ENCODE measurements around the gene MUC15. TPM values are rescaled to one million over a fixed set of nuclear protein-coding genes. Genes with fewer than 3 reads are reported as not detected.
"Not testable (repeated sequence)": the region's sequence is repeated elsewhere in the genome, so short reads cannot be mapped to it uniquely, and the experiment has no call there.

Gene MUC15
- total and polyA plus RNA-seq, 10 donors = not detected

DNA sequence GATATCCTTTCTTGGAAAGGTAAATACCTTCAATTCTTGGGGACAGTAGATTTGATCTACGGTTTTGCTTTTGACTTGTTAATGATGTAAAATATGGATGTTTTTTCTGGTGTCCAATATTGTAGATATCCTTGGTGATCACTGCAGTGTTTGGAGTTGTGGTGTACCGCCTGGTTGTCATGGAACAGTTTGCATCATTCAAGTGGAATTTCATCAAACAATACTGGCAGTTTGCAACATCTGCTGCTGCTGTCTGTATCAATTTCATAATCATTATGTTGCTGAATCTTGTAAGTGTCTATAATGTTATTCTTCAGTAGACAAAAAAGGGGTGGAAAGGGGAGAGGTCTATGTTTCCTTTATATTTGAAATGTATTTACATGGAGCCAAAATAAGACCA is 27.4 kb upstream of the MUC15 start:
- 73 to 85% (median 79%) methylated on average over 2 of the region's 2 CpGs for WGBS, 5 donors
- TF ChIP-seq POLR2A (IDR thresholded peaks at IDR 0.05) (no peak), POLR2AphosphoS5 (IDR thresholded peaks at IDR 0.05) (no peak)
- TF ChIP-seq, protein P1, sequence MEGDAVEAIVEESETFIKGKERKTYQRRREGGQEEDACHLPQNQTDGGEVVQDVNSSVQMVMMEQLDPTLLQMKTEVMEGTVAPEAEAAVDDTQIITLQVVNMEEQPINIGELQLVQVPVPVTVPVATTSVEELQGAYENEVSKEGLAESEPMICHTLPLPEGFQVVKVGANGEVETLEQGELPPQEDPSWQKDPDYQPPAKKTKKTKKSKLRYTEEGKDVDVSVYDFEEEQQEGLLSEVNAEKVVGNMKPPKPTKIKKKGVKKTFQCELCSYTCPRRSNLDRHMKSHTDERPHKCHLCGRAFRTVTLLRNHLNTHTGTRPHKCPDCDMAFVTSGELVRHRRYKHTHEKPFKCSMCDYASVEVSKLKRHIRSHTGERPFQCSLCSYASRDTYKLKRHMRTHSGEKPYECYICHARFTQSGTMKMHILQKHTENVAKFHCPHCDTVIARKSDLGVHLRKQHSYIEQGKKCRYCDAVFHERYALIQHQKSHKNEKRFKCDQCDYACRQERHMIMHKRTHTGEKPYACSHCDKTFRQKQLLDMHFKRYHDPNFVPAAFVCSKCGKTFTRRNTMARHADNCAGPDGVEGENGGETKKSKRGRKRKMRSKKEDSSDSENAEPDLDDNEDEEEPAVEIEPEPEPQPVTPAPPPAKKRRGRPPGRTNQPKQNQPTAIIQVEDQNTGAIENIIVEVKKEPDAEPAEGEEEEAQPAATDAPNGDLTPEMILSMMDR (IDR thresholded peaks at IDR 0.05 in 8 of 11, conservative IDR thresholded peaks at IDR 0.05 in 3 of 11) = no peak
- peaks cover 0 to 10% (median 0%) of the 10 kb centered on the region in 8 donors for H3K9me3 ChIP-seq
- no peaks in the 10 kb centered on the region for H3K27me3 ChIP-seq (replicated peaks in 1 of 7)
- H3K27ac ChIP-seq = no peak overlapping the region
- DNase-seq = no peak
- no peaks in the 10 kb centered on the region for H3K4me1 ChIP-seq
- intact Hi-C loops (cut with DNase I; ENCODE audit: low total_unique reads) = no loop called here
- H3K36me3 ChIP-seq = no peaks in the 10 kb centered on the region
- no peak overlapping the region for H3K4me3 ChIP-seq

DNA sequence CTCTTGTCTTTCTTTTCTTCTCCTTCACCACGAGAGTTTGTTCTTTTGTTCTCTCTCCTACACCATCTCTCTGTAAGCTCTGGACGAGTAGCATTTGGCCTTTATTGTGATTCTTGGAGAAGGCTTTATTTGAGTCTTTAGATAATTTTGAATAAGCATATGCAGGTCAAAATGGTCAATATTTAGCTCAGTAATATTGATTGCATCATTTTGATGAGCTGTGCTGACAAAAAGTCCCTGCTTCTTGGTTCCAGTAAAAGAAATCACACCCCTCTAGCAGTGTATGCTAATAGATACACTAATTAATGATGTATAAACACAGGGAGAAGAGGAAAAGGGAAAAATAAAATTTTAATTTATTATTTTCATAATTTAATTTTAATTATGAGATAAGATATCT is 25.8 kb upstream of the MUC15 start:
- TF ChIP-seq, protein P1 (IDR thresholded peaks at IDR 0.05 in 8 of 11, conservative IDR thresholded peaks at IDR 0.05 in 3 of 11) = no peak
- TF ChIP-seq POLR2A (IDR thresholded peaks at IDR 0.05) = no peak
- TF ChIP-seq POLR2AphosphoS5 (IDR thresholded peaks at IDR 0.05) = no peak

DNA sequence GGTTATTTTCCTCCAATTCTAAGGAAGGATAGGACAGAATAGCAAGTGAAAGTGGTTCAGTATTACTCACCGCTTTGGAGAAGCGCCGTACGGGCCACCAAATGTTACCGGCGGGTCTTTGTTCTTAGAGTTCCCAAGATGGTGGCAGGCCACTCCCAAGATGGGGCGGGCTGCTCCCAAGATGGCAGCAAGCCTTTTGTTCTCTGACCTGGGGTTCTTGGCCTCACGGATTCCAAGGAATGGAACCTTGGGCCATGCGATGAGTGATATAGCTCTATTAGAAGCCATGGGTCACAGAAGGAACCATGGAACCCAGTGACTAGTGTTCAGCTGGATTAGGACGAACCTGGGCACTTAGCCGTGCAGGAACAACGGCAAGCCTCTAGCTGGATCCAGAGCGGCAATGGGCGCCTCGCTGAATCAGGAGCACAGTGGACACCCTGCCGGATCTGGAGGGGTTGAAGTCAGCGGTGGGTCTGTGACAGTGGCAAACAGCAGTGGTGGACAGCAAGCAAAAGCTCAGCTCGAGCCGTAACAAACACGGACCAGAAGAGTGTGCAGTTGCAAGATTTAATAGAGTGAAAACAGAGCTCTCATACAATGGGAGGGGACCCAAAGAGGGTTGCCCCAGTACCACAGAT is 25.1 kb upstream of the MUC15 start:
- H3K27me3 ChIP-seq (replicated peaks in 1 of 7); H3K36me3 ChIP-seq; DNase-seq; H3K9me3 ChIP-seq; H3K4me1 ChIP-seq; H3K27ac ChIP-seq; intact Hi-C loops (cut with DNase I; ENCODE audit: low total_unique reads); H3K4me3 ChIP-seq: not testable (repeated sequence)
- 90 to 95% (median 94%) methylated on average over 20 of the region's 20 CpGs for WGBS, 5 donors

More for the DNA sequence above, 25.8 kb upstream of the MUC15 start:
- WGBS, 5 donors = 65 to 81% (median 78%) methylated on average over 2 of the region's 2 CpGs
- no peaks in the 10 kb centered on the region for H3K27me3 ChIP-seq (replicated peaks in 1 of 7)
- H3K9me3 ChIP-seq = no peaks in the 10 kb centered on the region
- no peaks in the 10 kb centered on the region for H3K36me3 ChIP-seq
- no peaks in the 10 kb centered on the region for H3K4me1 ChIP-seq
- H3K27ac ChIP-seq = no peak overlapping the region
- H3K4me3 ChIP-seq = no peak overlapping the region
- DNase-seq = no peak
- intact Hi-C loops (cut with DNase I; ENCODE audit: low total_unique reads) = no loop called here

DNA sequence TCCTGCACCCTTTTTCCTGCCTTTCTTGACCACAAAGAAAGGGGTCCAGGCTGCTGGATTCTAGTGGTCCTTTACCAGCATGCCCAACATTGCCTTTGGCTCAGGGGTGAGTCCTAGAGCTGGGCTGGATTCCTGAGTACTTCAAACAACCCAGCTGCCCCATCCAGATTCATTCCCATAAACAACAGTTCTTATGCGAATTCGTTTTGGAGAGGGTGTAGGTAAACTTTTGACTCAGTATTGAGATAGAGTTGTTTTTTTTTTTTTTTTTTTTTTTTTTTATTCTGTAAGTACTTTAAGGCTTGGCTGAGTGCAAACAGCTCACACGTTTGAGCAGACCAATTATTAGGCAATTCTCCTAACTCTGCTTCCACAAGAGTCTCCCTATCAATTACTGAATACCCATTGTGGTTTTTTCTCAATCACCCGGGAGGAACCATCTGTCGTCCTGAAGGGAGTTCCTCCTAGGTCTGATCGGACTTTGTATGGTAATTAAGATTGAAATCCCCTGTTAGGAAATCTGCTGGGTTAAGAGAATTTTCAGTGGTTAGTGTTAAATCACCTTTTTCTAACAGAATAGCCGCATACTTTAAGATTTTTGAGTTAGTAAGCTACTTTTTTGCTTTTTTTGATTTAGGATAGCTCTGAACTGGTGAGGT is 23.3 kb upstream of the MUC15 start:
- 27 to 45% (median 37%) methylated on average over 7 of the region's 7 CpGs for WGBS, 5 donors
- intact Hi-C loops (cut with DNase I; ENCODE audit: low total_unique reads) = not testable (repeated sequence)

DNA sequence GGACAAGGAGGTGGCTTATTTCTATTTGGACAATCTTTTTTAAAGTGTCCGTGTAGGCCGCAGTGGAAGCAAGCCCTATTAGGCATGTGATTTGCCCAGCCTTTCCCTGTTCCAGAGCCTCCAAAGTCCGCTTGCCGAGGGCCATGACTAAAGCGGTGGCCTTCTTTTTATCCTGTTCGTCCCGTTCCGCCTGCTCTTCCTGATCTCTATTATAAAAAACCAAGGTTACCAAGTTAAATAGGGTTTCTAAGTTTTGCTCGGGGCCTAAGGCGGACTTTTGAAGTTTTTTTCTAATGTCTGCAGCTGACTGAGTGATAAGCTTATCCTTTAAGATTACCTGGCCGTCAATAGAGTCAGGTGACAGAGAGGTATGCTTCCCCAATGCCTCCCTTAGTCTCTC is 21.6 kb upstream of the MUC15 start:
- DNase-seq = no peak

More for the DNA sequence above, 23.3 kb upstream of the MUC15 start:
- not testable (repeated sequence) for H3K4me3 ChIP-seq; H3K9me3 ChIP-seq; H3K27ac ChIP-seq; DNase-seq; H3K27me3 ChIP-seq (replicated peaks in 1 of 7); H3K36me3 ChIP-seq; H3K4me1 ChIP-seq

More for the DNA sequence above, 21.6 kb upstream of the MUC15 start:
- H3K9me3 ChIP-seq = peaks cover 0 to 6% (median 0%) of the 10 kb centered on the region in 8 donors
- intact Hi-C loops (cut with DNase I; ENCODE audit: low total_unique reads) = no loop called here
- 68 to 92% (median 89%) methylated on average over 11 of the region's 11 CpGs for WGBS, 5 donors
- no peaks in the 10 kb centered on the region for H3K36me3 ChIP-seq
- no peak overlapping the region for H3K4me3 ChIP-seq
- TF ChIP-seq, protein P1 (IDR thresholded peaks at IDR 0.05 in 8 of 11, conservative IDR thresholded peaks at IDR 0.05 in 3 of 11) = no peak
- TF ChIP-seq POLR2AphosphoS5 (IDR thresholded peaks at IDR 0.05) (no peak), POLR2A (IDR thresholded peaks at IDR 0.05) (no peak)
- H3K27me3 ChIP-seq (replicated peaks in 1 of 7) = no peaks in the 10 kb centered on the region
- no peaks in the 10 kb centered on the region for H3K4me1 ChIP-seq
- no peak overlapping the region for H3K27ac ChIP-seq
